ENCODE results near the gene XYLT1. TPM values are rescaled to one million over a fixed set of nuclear protein-coding genes. Genes with fewer than 3 reads are reported as not detected.

The XYLT1 gene
- total and polyA plus RNA-seq, 2 of the 8 experiments (the other 6 are each of a cell fraction or from before 2014, with no cell fraction given) = 6.6 to 25.4 TPM

GRCh38 chr16:17368446-17368845, 102.3 kb downstream of the XYLT1 start:
- no peak for DNase-seq (ENCODE audit: low read depth in 1 of 2, low spot score in 2 of 2)

More at GRCh38 chr16:17368446-17368845, 102.3 kb downstream of the XYLT1 start:
- no peak overlapping the region for H2BK15ac ChIP-seq (ENCODE audit: low read length)
- no peaks in the 10 kb centered on the region for H3K36me3 ChIP-seq (ENCODE audit: control insufficient read depth in 2 of 4, insufficient read depth in 4 of 4, low read length in 3 of 4)
- H3K27ac ChIP-seq (ENCODE audit: low read depth, low read length) = no peak overlapping the region
- H4K91ac ChIP-seq (replicated peaks; ENCODE audit: insufficient read length, low read length) = no peak overlapping the region
- no peaks in the 10 kb centered on the region for H3K23me2 ChIP-seq (ENCODE audit: low read depth, low read length)
- no peak overlapping the region for H3K4me3 ChIP-seq (ENCODE audit: extremely low read depth in 1 of 4, insufficient read depth in 2 of 4, low read depth in 3 of 4, low read length in 4 of 4)
- H2BK5ac ChIP-seq (ENCODE audit: low read depth, low read length) = peak overlapping the region; percentile 54; the same call in 1 of the 2 replicates
- 88% methylated on average over 2 of the region's 3 CpGs; no CpG with 5 or more reads in 1 of the 2 experiments for WGBS, 2 experiments (ENCODE audit: extremely low coverage in 1 of 2, insufficient coverage in 1 of 2, insufficient read length in 1 of 2, insufficient replicate concordance in 2 of 2, low coverage in 1 of 2, low lambda C conversion rate in 2 of 2, missing lambda C conversion rate in 1 of 2)
- no peak overlapping the region for H3K9ac ChIP-seq (replicated peaks in 1 of 4; ENCODE audit: extremely low read depth in 1 of 4, low read depth in 3 of 4, low read length in 3 of 4)
- H4K8ac ChIP-seq (ENCODE audit: extremely low read depth, insufficient read depth, low read length) = no peak overlapping the region
- H3K14ac ChIP-seq (ENCODE audit: insufficient read length) = no peak overlapping the region
- no peak overlapping the region for H3K18ac ChIP-seq (ENCODE audit: extremely low read depth, low read length)
- ChIA-PET CTCF (ENCODE audit: partially characterized antibody) (interaction anchor here (0.7 to 2.5 kb wide), 10 partner anchors 9 to 47 kb away, joined by 3 to 14 read pairs (median 3); no protein-coding TSS in a partner anchor), POLR2A (ENCODE audit: partially characterized antibody) (interaction anchor here (1.0 kb wide), 1 partner anchor 98 kb away, joined by 3 read pairs; no protein-coding TSS in a partner anchor)
- no peaks in the 10 kb centered on the region; the same call in 1 of the 2 replicates for H3K79me1 ChIP-seq (ENCODE audit: low read depth, low read length)
- H3K56ac ChIP-seq (replicated peaks; ENCODE audit: insufficient read length, low read depth, low read length) = no peak overlapping the region
- 0 out of 4 replicates have a peak overlapping the region, but pooled peaks of 1 of the 2 experiments have one; percentile 26 for H3K4me2 ChIP-seq (ENCODE audit: insufficient read depth in 1 of 2, low read depth in 2 of 2, low read length in 2 of 2)
- H3K23ac ChIP-seq (ENCODE audit: insufficient read length) = no peak overlapping the region
- H3K4me1 ChIP-seq (replicated peaks in 1 of 4; ENCODE audit: control insufficient read depth in 3 of 4, insufficient read depth in 4 of 4, low read length in 3 of 4) = peaks cover 0 to 31% (median 23%) of the 10 kb centered on the region in 4 experiments; a peak in 6 of 7 replicates
- H4K5ac ChIP-seq (ENCODE audit: insufficient read length, low read depth, low read length) = no peak overlapping the region
- no peak overlapping the region for H3K4ac ChIP-seq (replicated peaks; ENCODE audit: insufficient read length, low read depth, low read length)
- no peak overlapping the region for H2BK120ac ChIP-seq (replicated peaks; ENCODE audit: low read depth, low read length)
- no peak overlapping the region for H2AK5ac ChIP-seq (ENCODE audit: low read depth, low read length)
- H4K20me1 ChIP-seq (replicated peaks in 1 of 2; ENCODE audit: control insufficient read depth in 1 of 2, insufficient read depth in 2 of 2, low read length in 2 of 2) = peaks cover 0 to 2% of the 10 kb centered on the region in 2 experiments
- TF ChIP-seq CEBPB (IDR thresholded peaks at IDR 0.05; ENCODE audit: low read depth, low read length) = no peak
- TF ChIP-seq CREB1 (IDR thresholded peaks at IDR 0.05) = no peak
- no peak for TF ChIP-seq EZH2 (IDR thresholded peaks at IDR 0.05; ENCODE audit: low read depth, low read length, severe bottlenecking)
- TF ChIP-seq CTCF (IDR thresholded peaks at IDR 0.05; ENCODE audit: control extremely low read depth in 1 of 3, insufficient read depth in 1 of 3, low read depth in 1 of 3, low read length in 3 of 3) = no peak
- TF ChIP-seq BCL11A (IDR thresholded peaks at IDR 0.05; ENCODE audit: low read depth in 2 of 2, low read length in 2 of 2) = no peak
- TF ChIP-seq TEAD4 (IDR thresholded peaks at IDR 0.05; ENCODE audit: low read depth, low read length) = no peak
- no peak for TF ChIP-seq ASH2L (IDR thresholded peaks at IDR 0.05; ENCODE audit: low read length)
- TF ChIP-seq GABPA (IDR thresholded peaks at IDR 0.05; ENCODE audit: borderline replicate concordance, insufficient read depth, low read length) = no peak
- TF ChIP-seq ZNF274 (IDR thresholded peaks at IDR 0.05; ENCODE audit: borderline replicate concordance, extremely low read depth, low read length) = no peak
- TF ChIP-seq POLR2A (IDR thresholded peaks at IDR 0.05; ENCODE audit: control extremely low read depth in 1 of 2, low read depth in 2 of 2, low read length in 2 of 2) = no peak
- TF ChIP-seq HDAC6 (IDR thresholded peaks at IDR 0.05; ENCODE audit: low read depth, low read length) = no peak
- no peak for FAIRE-seq
- H3K9me3 ChIP-seq (ENCODE audit: insufficient read depth in 2 of 2, low read depth in 1 of 2, low read length in 1 of 2) = no peaks in the 10 kb centered on the region
- no peak overlapping the region for H2BK20ac ChIP-seq (ENCODE audit: low read length)
- no peaks in the 10 kb centered on the region for H3K27me3 ChIP-seq (replicated peaks in 1 of 4; ENCODE audit: control insufficient read depth in 3 of 4, extremely low read depth in 1 of 4, insufficient read depth in 3 of 4, low read length in 3 of 4)
- H3K79me2 ChIP-seq (ENCODE audit: control insufficient read depth in 1 of 2, insufficient read depth in 2 of 2, low read length in 2 of 2) = peaks cover 0 to 4% of the 10 kb centered on the region in 2 experiments; a peak in 1 of 4 replicates
- H2BK12ac ChIP-seq (ENCODE audit: low read depth, low read length) = no peak overlapping the region; the same call in 1 of the 2 replicates
- no peak overlapping the region for H2AFZ ChIP-seq (ENCODE audit: low read length)

Measured in H1 (cell line).